HCT116 (cell line): ENCODE measurements around the gene SERPINB6. TPM values are rescaled to one million over a fixed set of nuclear protein-coding genes. Genes with fewer than 3 reads are reported as not detected.

ENCODE experiments used
- ATAC-seq: fragments of 200-7000 bp; cut with Tn5 transposase; 2 replicates; pipeline ENCODE4 v1.9.1; 2020; ENCODE audit warnings: mild to moderate bottlenecking, moderate library complexity
- BruUV-seq: library from RNA; stranded (reverse); fragments of 400-500 nt; replicated peaks from 2 replicates; lab custom pipeline; 2021; lab: Mats Ljungman, UMichigan
- CTCF ChIA-PET: fragments of 300-600 bp; sonication (Branson Sonifier 250); formaldehyde crosslinking; loops from one replicate; lab custom pipeline; 2021; ENCODE audit warnings: antibody characterized with exemption; lab: Charles Lee
- POLR2A ChIA-PET: fragments of 300-600, 350-600 bp; sonication (Branson Sonifier 250); formaldehyde crosslinking; loops from one replicate; lab custom pipeline; 2021; ENCODE audit warnings: antibody characterized with exemption; lab: Charles Lee
- RAD21 ChIA-PET, 2 experiments: fragments of 300-600 bp; sonication (Branson Sonifier 250); formaldehyde crosslinking; loops; one replicate each; lab custom pipeline; 2023; ENCODE audit warnings: low total read pairs in 2 of 2; ENCODE audit not compliant: uncharacterized antibody in 2 of 2, unreplicated experiment in 2 of 2, low non-redundant PET in 1 of 2; lab: Charles Lee
- DNase-seq: peaks from one replicate; pipeline ENCODE4 v3.0.0-alpha.2; 2010; ENCODE audit warnings: low read depth, low spot score
- H2AFZ ChIP-seq: fragments of 200-600 bp; shearing (Covaris generic), sonication (generic); 2 replicates; pipeline ENCODE4 v1.6.1; 2017; ENCODE audit warnings: low read depth, mixed run types, mixed read lengths, antibody characterized with exemption, low read length; ENCODE audit not compliant: poor library complexity, severe bottlenecking
- H3K27ac ChIP-seq: 2 replicates; pipeline ENCODE4 v1.5.1; 2012; ENCODE audit warnings: low read depth, low read length
- H3K27me3 ChIP-seq: fragments of 200-600 bp; sonication (generic); 2 replicates; pipeline ENCODE4 v1.6.1; 2016; ENCODE audit warnings: mixed run types, low read length, mixed read lengths; ENCODE audit not compliant: insufficient read depth
- H3K36me3 ChIP-seq, 2 experiments: fragments of 200-500 bp in 1 of 2; fragments of 200-600 bp in 1 of 2; sonication (Bioruptor generic) in 1 of 2; sonication (generic) in 1 of 2; 2 replicates each; pipeline versions ENCODE4 v1.5.1 to v1.6.1; 2014 to 2016; ENCODE audit warnings: low read length in 2 of 2, inconsistent platforms in 1 of 2, mixed read lengths in 1 of 2, mixed run types in 1 of 2; ENCODE audit not compliant: insufficient read depth in 2 of 2, control insufficient read depth in 1 of 2
- H3K4me1 ChIP-seq, 2 experiments: fragments of 200-600 bp in 1 of 2; sonication (generic) in 1 of 2; 2 replicates each; pipeline versions ENCODE4 v1.5.1 to v1.6.1; 2012 to 2017; ENCODE audit warnings: low read length in 2 of 2, inconsistent platforms in 1 of 2, mild to moderate bottlenecking in 1 of 2, mixed read lengths in 1 of 2, mixed run types in 1 of 2, moderate library complexity in 1 of 2; ENCODE audit not compliant: insufficient read depth in 2 of 2, control insufficient read depth in 1 of 2
- H3K4me2 ChIP-seq: fragments of 200-600 bp; sonication (generic); 2 replicates; pipeline ENCODE4 v1.6.1; 2017; ENCODE audit warnings: mixed run types, low read length, mixed read lengths
- H3K4me3 ChIP-seq, 2 experiments: fragments of 200-600 bp in 1 of 2; sonication (generic) in 1 of 2; replicated peaks in 1 of 2; 2 replicates each; pipeline ENCODE4 v1.5.1; 2011 to 2016; ENCODE audit warnings: low read length in 2 of 2, control low read depth in 1 of 2, low read depth in 1 of 2, mild to moderate bottlenecking in 1 of 2, mixed read lengths in 1 of 2, mixed run types in 1 of 2
- H3K79me2 ChIP-seq: fragments of 200-600 bp; sonication (generic); 2 replicates; pipeline ENCODE4 v1.6.1; 2017; ENCODE audit warnings: mild to moderate bottlenecking, mixed run types, low read length, moderate library complexity, mixed read lengths; ENCODE audit not compliant: insufficient read depth
- H3K9ac ChIP-seq: fragments of 200-600 bp; sonication (generic); 2 replicates; pipeline ENCODE4 v1.6.1; 2016; ENCODE audit warnings: low read length, mixed read lengths
- H3K9me2 ChIP-seq: fragments of 200-600 bp; sonication (generic), shearing (Covaris generic); 2 replicates; pipeline ENCODE4 v1.6.1; 2017; ENCODE audit warnings: mixed run types, mild to moderate bottlenecking, moderate library complexity; ENCODE audit not compliant: insufficient read depth
- H3K9me3 ChIP-seq, 2 experiments: fragments of 200-500 bp in 1 of 2; fragments of 200-600 bp in 1 of 2; sonication (Bioruptor generic) in 1 of 2; sonication (generic) in 1 of 2; 2 replicates each; pipeline ENCODE4 v1.6.1; 2014 to 2017; ENCODE audit warnings: low read length in 2 of 2, mixed read lengths in 2 of 2, inconsistent platforms in 1 of 2, low read depth in 1 of 2, mild to moderate bottlenecking in 1 of 2, mixed run types in 1 of 2, moderate library complexity in 1 of 2; ENCODE audit not compliant: control insufficient read depth in 1 of 2, insufficient read depth in 1 of 2
- H4K20me1 ChIP-seq: fragments of 200-600 bp; sonication (generic), shearing (Covaris generic); 2 replicates; pipeline ENCODE4 v1.6.1; 2017; ENCODE audit warnings: mixed run types, mild to moderate bottlenecking, moderate library complexity; ENCODE audit not compliant: insufficient read depth
- CBX3 ChIP-seq: IDR thresholded peaks from 2 replicates; pipeline ENCODE4 v1.6.1; 2012; ENCODE audit warnings: low read depth
- CEBPB ChIP-seq: IDR thresholded peaks from 2 replicates; pipeline ENCODE4 v1.6.1; 2012; ENCODE audit warnings: low read depth
- CTCF ChIP-seq, 3 experiments: fragments of 200-600 bp in 1 of 3; sonication (generic) in 1 of 3; IDR thresholded peaks in 2 of 3; conservative IDR thresholded peaks in 1 of 3; 2 replicates each; pipeline ENCODE4 v1.5.1; 2012 to 2017; ENCODE audit warnings: low read depth in 2 of 3, low read length in 2 of 3, antibody characterized with exemption in 1 of 3, borderline replicate concordance in 1 of 3, control low read depth in 1 of 3, mild to moderate bottlenecking in 1 of 3, mixed read lengths in 1 of 3, mixed run types in 1 of 3, moderate library complexity in 1 of 3; ENCODE audit not compliant: insufficient read depth in 1 of 3
- EZH2 ChIP-seq: fragments of 200-600 bp; sonication (generic); IDR thresholded peaks from 2 replicates; pipeline ENCODE4 v1.6.1; 2017; ENCODE audit warnings: antibody characterized with exemption, mixed run types
- EZH2phosphoT487 ChIP-seq: fragments of 200-600 bp; IDR thresholded peaks from 2 replicates; pipeline ENCODE4 v1.6.1; 2018; ENCODE audit warnings: antibody characterized with exemption, borderline replicate concordance
- FOSL1 ChIP-seq: IDR thresholded peaks from 2 replicates; pipeline ENCODE4 v1.6.1; 2012; ENCODE audit warnings: low read depth
- MAX ChIP-seq: IDR thresholded peaks from 2 replicates; pipeline ENCODE4 v1.6.1; 2012
- POLR2A ChIP-seq: IDR thresholded peaks from 2 replicates; pipeline ENCODE4 v1.7.0; 2011; ENCODE audit warnings: borderline replicate concordance; ENCODE audit not compliant: insufficient read depth, insufficient read length; ENCODE audit errors: extremely low read depth
- RAD21 ChIP-seq: IDR thresholded peaks from 2 replicates; pipeline ENCODE4 v1.6.1; 2012; ENCODE audit warnings: low read depth, mild to moderate bottlenecking
- REST ChIP-seq: IDR thresholded peaks from 2 replicates; pipeline ENCODE4 v1.6.1; 2012; ENCODE audit warnings: low read depth
- SIN3A ChIP-seq: IDR thresholded peaks from 2 replicates; pipeline ENCODE4 v1.6.1; 2012; ENCODE audit warnings: low read depth
- TCF7L2 ChIP-seq: IDR thresholded peaks from 2 replicates; pipeline ENCODE4 v1.7.0; 2011; ENCODE audit warnings: borderline replicate concordance, inconsistent platforms; ENCODE audit not compliant: insufficient read depth, insufficient read length; ENCODE audit errors: extremely low read depth
- ZBTB33 ChIP-seq: IDR thresholded peaks from 2 replicates; pipeline ENCODE4 v1.6.1; 2011; ENCODE audit warnings: mild to moderate bottlenecking, low read length, moderate library complexity; ENCODE audit not compliant: insufficient replicate concordance; ENCODE audit errors: extremely low read depth
- ZFX ChIP-seq: fragments of 450-650 bp; IDR thresholded peaks from 2 replicates; pipeline ENCODE4 v1.6.1; 2017
- intact Hi-C: fragments of 100-400 bp; cut with micrococcal nuclease; formaldehyde crosslinking; loops from 2 replicates; pipeline ENCODE4 v1.10.0; 2022
- total RNA-seq: library from RNA; stranded (reverse); gene quantifications from one replicate; pipeline ENCODE4 v1.2.1, GENCODE V29; 2021; ENCODE audit not compliant: unreplicated experiment

SERPINB6 gene
- total RNA-seq, 1 experiment from 2014 or later, result 103 TPM

GRCh38 chr6:3011592-3011991, 40.2 kb upstream of the SERPINB6 start:
- CTCF ChIA-PET, result interaction anchor here (0.6 kb wide), 1 partner anchor 56 kb away, joined by 3 read pairs; no protein-coding TSS in a partner anchor
- ATAC-seq, result no peak
- no peak for DNase-seq
- Histone ChIP-seq H3K36me3 (peaks cover 31 to 71% of the 10 kb centered on the region in 2 experiments), H3K79me2 (no peaks in the 10 kb centered on the region), H3K9ac (no peak overlapping the region), H4K20me1 (no peaks in the 10 kb centered on the region), H3K27me3 (no peaks in the 10 kb centered on the region), H3K9me3 (no peaks in the 10 kb centered on the region), H3K4me3 (no peak overlapping the region), H3K4me1 (peaks cover 0 to 6% of the 10 kb centered on the region in 2 experiments; a peak in 1 of 4 replicates), H3K27ac (no peak overlapping the region), H3K9me2 (no peaks in the 10 kb centered on the region), H2AFZ (no peak overlapping the region), H3K4me2 (no peak overlapping the region)
- TF ChIP-seq CEBPB (no peak), REST (no peak), TCF7L2 (no peak), RAD21 (no peak), CTCF (IDR thresholded peaks at IDR 0.05 in 2 of 3, conservative IDR thresholded peaks at IDR 0.05 in 1 of 3; ENCODE audit: borderline replicate concordance in 1 of 3, insufficient read depth in 1 of 3, low read depth in 2 of 3, low read length in 2 of 3) (no peak), CBX3 (no peak), ZBTB33 (no peak), MAX (no peak), SIN3A (no peak), EZH2phosphoT487 (no peak), FOSL1 (no peak), POLR2A (no peak), EZH2 (no peak), ZFX (no peak)
- RAD21 ChIA-PET, result no interaction called here
- intact Hi-C loops, result no loop called here
- BruUV-seq, result no TSS peak
- POLR2A ChIA-PET, result interaction anchor here (1.0 kb wide), 1 partner anchor 10 kb away, joined by 4 read pairs; no protein-coding TSS in a partner anchor
